ENCODE data around the gene POMT1.
"Not testable (repeated sequence)": the region's sequence is repeated elsewhere in the genome, so short reads cannot be mapped to it uniquely, and the experiment has no call there.

The POMT1 gene

GRCh38 chr9:131500939-131501541, 1.7 kb upstream of the POMT1 start:
- peak; percentile 70 for DNase-seq

GRCh38 chr9:131503626-131504465, 1.1 kb downstream of the POMT1 start:
- peak; percentile 65 for DNase-seq

- no peak for DNase-seq
These were observed 2.3 kb downstream of the POMT1 start for GRCh38 chr9:131505012-131505411.

GRCh38 chr9:131511416-131511815, 8.7 kb downstream of the POMT1 start:
- no peak for DNase-seq

GRCh38 chr9:131511880-131512279, 9.2 kb downstream of the POMT1 start:
- no peak for DNase-seq

- DNase-seq: no peak
These were observed 10.5 kb downstream of the POMT1 start for GRCh38 chr9:131513177-131513576.

- DNase-seq: not testable (repeated sequence)
These were observed 12.9 kb downstream of the POMT1 start for GRCh38 chr9:131515559-131516031.

- no peak for DNase-seq
These were observed 13.4 kb downstream of the POMT1 start for GRCh38 chr9:131516100-131516499.

GRCh38 chr9:131516930-131517329, 14.2 kb downstream of the POMT1 start:
- DNase-seq: no peak

GRCh38 chr9:131517761-131518190, 15.1 kb downstream of the POMT1 start:
- no peak for DNase-seq

- no peak for DNase-seq
These were observed 15.8 kb downstream of the POMT1 start for GRCh38 chr9:131518553-131518952.

GRCh38 chr9:131520503-131520902, 17.8 kb downstream of the POMT1 start:
- DNase-seq: no peak

- DNase-seq: no peak
These were observed 18.5 kb downstream of the POMT1 start for GRCh38 chr9:131521203-131521602.

- DNase-seq: no peak
These were observed 19.1 kb downstream of the POMT1 start for GRCh38 chr9:131521822-131522221.

- DNase-seq: no peak
These were observed 19.8 kb downstream of the POMT1 start for GRCh38 chr9:131522257-131523085.

- no peak for DNase-seq
These were observed 20.3 kb downstream of the POMT1 start for GRCh38 chr9:131523086-131523388.

- DNase-seq: no peak
These were observed 21.0 kb downstream of the POMT1 start for GRCh38 chr9:131523451-131524435.

- peak; percentile 43 for DNase-seq
These were observed 22.1 kb downstream of the POMT1 start for GRCh38 chr9:131524665-131525315.

- DNase-seq: no peak
These were observed 23.2 kb downstream of the POMT1 start for GRCh38 chr9:131525643-131526565.

GRCh38 chr9:131528186-131528585, 25.5 kb downstream of the POMT1 start:
- DNase-seq: no peak
